AG10803 (cell line): ENCODE results near the gene GLIS1.

ENCODE experiments used
- DNase-seq: peaks from one replicate; pipeline ENCODE4 v3.0.0; 2010; ENCODE audit warnings: low read depth
- H3K4me3 ChIP-seq: 2 replicates; pipeline ENCODE4 v1.5.1; 2011; ENCODE audit warnings: mild to moderate bottlenecking, low read length, control low read depth
- TF ChIP-seq, protein P1 (sequence below): conservative IDR thresholded peaks from 2 replicates; pipeline ENCODE4 v1.5.1; 2011; ENCODE audit warnings: mild to moderate bottlenecking, low read length, control low read depth, inconsistent platforms

Gene GLIS1

DNA sequence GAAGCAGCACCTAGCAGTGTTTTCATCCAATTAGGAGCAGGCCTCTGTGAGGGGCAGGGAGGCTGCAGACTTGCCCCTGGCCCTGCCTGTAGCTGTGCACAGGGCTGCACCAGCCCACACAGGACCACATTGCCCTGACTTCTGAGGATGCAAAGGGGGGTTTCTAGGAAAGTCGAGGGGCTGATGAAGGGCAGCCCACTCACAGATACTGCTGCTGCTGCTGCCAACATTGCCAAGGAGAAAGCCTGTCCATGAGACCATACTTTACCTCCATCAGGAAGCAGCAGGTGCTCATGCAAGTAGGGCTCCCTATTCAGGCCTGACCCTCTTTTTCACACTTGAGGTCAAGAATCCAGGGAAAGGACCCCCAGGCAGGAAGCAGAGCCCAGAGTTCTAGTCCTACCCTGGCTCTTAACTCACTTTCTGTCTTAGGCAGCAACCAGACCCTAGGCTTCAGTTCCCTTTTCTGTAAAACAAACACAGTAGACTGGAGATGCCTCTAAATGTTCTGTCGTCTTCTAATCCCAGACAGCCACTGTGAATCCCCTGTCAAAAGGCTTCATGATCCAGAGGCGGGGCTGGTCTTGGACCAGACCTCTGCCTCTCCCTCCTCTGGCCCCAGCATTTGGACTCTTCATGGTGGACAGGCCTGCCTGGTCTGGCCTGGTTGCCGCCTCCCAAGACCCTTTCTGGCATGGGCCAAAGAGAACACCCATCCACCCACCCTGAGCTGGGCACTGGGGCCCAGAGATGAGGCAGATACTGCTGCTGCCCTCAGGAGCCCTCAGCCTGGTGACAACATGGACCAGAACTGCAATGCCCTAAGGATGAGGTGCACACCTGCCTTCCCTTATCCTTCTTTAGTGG, 120.2 kb downstream of the GLIS1 start:
- no peak for DNase-seq
- H3K4me3 ChIP-seq = no peak overlapping the region
- TF ChIP-seq, protein P1, sequence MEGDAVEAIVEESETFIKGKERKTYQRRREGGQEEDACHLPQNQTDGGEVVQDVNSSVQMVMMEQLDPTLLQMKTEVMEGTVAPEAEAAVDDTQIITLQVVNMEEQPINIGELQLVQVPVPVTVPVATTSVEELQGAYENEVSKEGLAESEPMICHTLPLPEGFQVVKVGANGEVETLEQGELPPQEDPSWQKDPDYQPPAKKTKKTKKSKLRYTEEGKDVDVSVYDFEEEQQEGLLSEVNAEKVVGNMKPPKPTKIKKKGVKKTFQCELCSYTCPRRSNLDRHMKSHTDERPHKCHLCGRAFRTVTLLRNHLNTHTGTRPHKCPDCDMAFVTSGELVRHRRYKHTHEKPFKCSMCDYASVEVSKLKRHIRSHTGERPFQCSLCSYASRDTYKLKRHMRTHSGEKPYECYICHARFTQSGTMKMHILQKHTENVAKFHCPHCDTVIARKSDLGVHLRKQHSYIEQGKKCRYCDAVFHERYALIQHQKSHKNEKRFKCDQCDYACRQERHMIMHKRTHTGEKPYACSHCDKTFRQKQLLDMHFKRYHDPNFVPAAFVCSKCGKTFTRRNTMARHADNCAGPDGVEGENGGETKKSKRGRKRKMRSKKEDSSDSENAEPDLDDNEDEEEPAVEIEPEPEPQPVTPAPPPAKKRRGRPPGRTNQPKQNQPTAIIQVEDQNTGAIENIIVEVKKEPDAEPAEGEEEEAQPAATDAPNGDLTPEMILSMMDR = no peak

DNA sequence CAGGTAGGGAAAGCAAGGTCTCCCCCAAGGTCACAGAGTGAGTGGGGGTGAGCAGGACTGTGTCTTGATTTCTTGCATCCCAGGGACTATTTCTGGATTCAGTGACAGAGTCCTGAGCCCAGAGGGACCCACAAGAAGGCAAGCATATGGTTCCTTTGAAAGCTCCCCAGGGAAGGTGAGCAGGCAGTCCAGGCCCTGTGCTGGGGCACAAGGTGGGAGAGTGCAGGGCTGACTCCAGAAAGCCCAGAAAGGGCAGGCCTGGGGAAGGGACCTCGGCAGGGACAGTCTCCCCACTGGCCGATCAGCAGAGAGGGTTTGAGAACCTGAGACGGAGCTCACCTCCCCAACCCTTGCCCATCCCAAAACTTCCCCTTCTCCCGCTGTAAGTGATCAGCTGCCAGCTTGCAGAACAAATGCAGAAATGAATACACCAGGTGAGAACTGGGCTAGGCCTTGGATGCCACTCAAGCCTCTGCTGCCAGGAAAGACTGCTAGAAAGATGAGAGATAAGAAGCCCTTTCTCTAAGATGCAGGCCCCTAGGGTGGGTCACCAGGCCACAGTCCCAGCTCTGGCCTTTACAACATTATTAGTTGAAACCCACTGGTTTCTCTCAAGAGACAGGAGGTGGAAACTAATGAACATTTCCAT, 121.0 kb downstream of the GLIS1 start:
- no peak overlapping the region for H3K4me3 ChIP-seq
- DNase-seq = no peak
- TF ChIP-seq, protein P1 = no peak

DNA sequence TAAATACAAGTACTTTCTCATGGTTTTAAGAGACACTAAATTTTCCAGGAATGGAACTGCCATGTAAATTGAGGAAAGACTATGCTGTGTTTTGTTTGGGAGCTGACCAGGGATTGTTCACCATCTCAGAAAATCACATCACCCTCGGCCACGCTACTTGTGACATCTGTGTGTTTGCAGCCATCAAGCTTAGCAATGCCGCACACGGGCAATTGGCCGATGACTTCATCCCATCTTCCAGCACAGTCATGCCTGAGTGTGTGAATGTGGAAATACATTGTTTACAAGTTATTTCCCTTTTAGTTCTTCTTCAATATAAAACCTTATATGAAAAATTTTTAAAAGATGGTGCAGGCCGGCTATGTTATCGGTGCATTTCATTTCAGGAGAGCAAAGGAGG, 121.6 kb downstream of the GLIS1 start:
- peak; percentile 43 for DNase-seq
- TF ChIP-seq, protein P1 = no peak
- no peak overlapping the region for H3K4me3 ChIP-seq

DNA sequence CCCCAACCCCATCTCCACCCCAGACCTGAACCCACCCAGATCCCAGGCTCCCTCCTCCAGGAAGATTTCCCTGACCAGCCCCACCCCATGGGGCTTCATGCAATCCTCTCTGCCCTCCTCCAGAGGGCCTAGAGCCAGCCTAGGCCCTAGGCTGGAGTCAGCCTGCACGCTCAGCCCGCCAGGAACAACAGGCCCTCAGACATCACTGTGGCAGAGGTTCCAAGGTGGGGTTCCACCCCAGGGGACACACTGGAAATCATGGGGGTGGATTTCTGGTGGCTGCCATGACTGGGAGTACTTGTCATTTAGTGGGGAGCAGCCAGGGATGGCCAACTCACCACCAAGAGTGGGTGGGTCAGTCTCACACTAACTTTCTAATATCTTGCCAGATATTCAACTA, 122.0 kb downstream of the GLIS1 start:
- no peak for DNase-seq
- no peak overlapping the region for H3K4me3 ChIP-seq
- TF ChIP-seq, protein P1 = 0 out of 2 replicates have a peak, but pooled peaks have one; percentile 4

DNA sequence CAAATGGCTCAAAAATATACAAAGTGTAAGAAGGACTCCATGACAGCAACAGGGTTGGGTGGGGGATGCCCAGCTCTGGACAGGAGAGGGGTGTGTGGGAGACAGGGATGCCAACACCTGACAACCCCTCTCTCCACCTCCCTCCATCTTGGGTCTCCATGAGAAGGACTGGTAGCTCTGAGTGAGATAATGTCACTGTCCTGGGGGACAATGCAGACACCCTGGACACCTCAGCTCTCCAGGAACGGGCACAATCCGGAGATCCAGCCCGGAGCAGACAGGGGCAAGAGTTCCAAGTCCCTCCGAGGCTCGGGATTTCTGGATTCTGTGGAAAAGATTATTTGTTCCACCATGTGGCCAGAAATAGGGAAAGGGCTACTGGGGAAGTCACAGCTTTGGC, 122.5 kb downstream of the GLIS1 start:
- H3K4me3 ChIP-seq = no peak overlapping the region
- no peak for DNase-seq
- TF ChIP-seq, protein P1 = no peak

DNA sequence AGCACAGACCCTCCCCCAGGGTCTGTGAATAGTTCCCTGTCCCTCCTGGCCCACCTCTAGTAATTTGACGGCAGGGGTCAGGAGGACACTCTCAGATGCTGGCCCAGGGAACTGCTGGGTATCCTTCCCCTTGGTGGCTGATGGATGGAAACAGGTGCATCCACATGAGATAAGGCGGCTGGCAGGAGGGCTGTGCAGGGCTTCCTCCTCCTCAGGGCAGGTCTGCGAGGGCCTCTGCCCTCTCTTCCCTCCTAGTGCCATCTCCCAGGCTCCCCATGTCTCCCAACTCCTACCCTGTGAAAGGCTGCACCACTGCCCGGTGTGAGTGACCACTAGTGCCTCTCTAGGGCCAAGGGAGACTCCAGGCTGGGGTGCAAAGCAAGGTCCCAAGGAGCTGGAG, 123.9 kb downstream of the GLIS1 start:
- no peak for DNase-seq
- H3K4me3 ChIP-seq = no peak overlapping the region
- TF ChIP-seq, protein P1 = no peak
